C4-2B (cell line): Measurements from ENCODE around the gene SPATA13.

Experiments used
- ZFX ChIP-seq: fragments of 450-650 bp; IDR thresholded peaks from 2 replicates; pipeline ENCODE4 v1.6.1; 2017
- TF ChIP-seq, protein P1 (sequence below): fragments of 450-650 bp; conservative IDR thresholded peaks from 2 replicates; pipeline ENCODE4 v1.5.1; 2017; ENCODE audit warnings: mild to moderate bottlenecking

DNA sequence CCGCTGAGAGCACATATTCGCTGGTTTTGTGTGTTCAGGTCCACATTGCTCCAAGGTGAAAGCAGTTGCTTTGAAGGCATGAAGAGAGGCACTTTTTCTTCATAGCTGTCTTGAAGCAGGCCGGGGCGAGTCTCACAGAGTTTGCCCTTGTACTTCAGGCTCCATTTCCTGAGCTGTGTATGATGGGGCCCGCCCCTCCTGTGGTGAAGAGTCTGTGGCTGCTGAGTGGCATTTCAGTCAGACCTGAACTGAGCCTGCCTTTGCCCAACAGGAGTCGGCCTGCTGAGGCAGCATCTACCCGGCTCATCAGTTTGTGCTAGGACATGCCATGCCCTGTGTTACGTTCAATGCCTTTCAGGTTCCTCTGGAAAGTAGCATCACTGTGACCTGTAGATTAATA is 104.5 kb downstream of the SPATA13 start:
- TF ChIP-seq, protein P1, sequence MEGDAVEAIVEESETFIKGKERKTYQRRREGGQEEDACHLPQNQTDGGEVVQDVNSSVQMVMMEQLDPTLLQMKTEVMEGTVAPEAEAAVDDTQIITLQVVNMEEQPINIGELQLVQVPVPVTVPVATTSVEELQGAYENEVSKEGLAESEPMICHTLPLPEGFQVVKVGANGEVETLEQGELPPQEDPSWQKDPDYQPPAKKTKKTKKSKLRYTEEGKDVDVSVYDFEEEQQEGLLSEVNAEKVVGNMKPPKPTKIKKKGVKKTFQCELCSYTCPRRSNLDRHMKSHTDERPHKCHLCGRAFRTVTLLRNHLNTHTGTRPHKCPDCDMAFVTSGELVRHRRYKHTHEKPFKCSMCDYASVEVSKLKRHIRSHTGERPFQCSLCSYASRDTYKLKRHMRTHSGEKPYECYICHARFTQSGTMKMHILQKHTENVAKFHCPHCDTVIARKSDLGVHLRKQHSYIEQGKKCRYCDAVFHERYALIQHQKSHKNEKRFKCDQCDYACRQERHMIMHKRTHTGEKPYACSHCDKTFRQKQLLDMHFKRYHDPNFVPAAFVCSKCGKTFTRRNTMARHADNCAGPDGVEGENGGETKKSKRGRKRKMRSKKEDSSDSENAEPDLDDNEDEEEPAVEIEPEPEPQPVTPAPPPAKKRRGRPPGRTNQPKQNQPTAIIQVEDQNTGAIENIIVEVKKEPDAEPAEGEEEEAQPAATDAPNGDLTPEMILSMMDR, result no peak
- no peak for TF ChIP-seq ZFX
